GM21381 (cell line): Measurements from ENCODE around the gene ESYT1.
"Not testable (repeated sequence)": the region's sequence is repeated elsewhere in the genome, so short reads cannot be mapped to it uniquely, and the experiment has no call there.

Experiments used
- ATAC-seq: cut with Tn5 transposase; IDR thresholded peaks from one replicate; pipeline ENCODE4 v1.9.1; 2021; ENCODE audit warnings: mild to moderate bottlenecking, moderate library complexity; ENCODE audit not compliant: unreplicated experiment

Gene ESYT1

GRCh38 chr12:56155256-56155845 lies 27.3 kb downstream of the ESYT1 start:
- ATAC-seq, result no peak

- ATAC-seq, result not testable (repeated sequence)
These were observed 28.6 kb downstream of the ESYT1 start for GRCh38 chr12:56156464-56157200.

DNA sequence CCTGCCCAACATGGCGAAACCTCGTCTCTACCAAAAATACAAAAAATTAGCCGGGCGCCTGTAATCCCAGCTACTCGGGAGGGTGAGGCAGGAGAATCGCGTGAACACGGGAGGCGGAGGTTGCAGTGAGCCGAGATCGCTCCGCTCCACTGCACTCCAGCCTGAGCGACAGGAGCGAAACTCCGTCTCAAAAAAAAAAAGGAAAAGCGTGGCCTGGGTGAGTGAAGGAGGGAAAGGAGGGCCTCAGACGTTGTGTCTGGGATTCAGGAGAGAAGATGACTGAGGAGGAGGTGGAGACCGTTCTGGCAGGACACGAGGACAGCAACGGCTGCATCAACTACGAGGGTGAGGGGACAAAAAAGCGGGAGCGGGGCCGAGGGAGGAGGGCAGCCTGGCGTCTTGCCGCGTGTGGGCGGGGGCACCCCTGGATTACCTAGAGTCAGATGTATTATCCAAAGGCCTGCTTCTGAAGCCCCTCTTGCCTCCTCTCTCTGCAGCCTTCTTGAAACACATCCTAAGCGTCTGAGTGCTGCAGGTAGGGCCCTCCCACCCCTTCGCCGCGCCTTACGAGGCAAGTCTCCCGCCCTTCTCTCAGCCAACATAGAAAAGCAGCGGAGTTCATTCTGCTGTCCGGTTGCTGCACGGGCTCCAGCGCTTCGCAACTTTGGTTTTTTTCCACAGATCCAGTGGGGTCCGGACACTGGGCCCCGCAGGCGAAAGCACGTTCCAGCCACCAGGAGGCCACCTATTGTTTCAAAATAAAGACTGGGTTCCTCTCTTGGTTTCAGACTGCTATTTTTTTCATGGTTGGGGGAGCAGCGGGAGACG lies 29.3 kb downstream of the ESYT1 start:
- ATAC-seq, result peak; percentile 32

GRCh38 chr12:56158029-56158925 lies 30.2 kb downstream of the ESYT1 start, which contains the start of gene MYL6:
MYL6 (plus strand) TSS chr12:56158359; CDS start chr12:56158402, 43 bp downstream.
- ATAC-seq, result peak; percentile 72

GRCh38 chr12:56158926-56159461 lies 30.9 kb downstream of the ESYT1 start:
- ATAC-seq, result no peak

GRCh38 chr12:56159482-56160192 lies 31.6 kb downstream of the ESYT1 start:
- no peak for ATAC-seq

GRCh38 chr12:56160193-56160763 lies 32.2 kb downstream of the ESYT1 start:
- ATAC-seq, result no peak

DNA sequence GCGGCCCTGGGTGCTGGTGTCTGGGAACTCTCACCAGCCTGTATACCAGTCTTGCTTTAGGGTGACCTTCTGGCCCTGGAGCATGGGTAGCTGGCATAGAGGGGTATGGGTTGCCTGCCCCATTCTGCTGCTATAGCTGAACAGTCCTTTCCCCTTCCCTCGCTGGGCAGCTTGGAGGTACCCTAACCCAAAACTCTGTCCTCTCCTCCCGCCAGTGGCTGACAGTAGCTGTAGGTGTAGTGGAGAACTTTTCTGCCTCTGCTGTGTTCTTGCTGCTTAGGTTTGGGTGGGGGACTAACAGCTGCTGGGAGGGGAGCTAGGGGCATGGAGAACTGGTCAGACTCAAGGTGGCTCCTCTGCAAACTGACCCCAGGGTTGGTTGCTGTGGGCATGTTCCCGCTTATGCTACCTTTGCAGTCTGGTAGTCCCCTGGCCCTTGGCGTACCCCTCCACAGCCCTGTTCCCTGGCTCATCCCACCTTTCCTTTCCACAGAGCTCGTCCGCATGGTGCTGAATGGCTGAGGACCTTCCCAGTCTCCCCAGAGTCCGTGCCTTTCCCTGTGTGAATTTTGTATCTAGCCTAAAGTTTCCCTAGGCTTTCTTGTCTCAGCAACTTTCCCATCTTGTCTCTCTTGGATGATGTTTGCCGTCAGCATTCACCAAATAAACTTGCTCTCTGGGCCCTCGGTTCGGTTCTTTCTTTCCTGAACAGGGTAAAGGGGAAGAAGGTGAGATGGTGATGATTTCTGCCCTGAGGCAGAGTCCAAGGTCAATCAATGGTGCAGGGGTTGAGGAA lies 33.0 kb downstream of the ESYT1 start:
- ATAC-seq, result no peak

- no peak for ATAC-seq
These were observed 33.8 kb downstream of the ESYT1 start for GRCh38 chr12:56161690-56162351.

DNA sequence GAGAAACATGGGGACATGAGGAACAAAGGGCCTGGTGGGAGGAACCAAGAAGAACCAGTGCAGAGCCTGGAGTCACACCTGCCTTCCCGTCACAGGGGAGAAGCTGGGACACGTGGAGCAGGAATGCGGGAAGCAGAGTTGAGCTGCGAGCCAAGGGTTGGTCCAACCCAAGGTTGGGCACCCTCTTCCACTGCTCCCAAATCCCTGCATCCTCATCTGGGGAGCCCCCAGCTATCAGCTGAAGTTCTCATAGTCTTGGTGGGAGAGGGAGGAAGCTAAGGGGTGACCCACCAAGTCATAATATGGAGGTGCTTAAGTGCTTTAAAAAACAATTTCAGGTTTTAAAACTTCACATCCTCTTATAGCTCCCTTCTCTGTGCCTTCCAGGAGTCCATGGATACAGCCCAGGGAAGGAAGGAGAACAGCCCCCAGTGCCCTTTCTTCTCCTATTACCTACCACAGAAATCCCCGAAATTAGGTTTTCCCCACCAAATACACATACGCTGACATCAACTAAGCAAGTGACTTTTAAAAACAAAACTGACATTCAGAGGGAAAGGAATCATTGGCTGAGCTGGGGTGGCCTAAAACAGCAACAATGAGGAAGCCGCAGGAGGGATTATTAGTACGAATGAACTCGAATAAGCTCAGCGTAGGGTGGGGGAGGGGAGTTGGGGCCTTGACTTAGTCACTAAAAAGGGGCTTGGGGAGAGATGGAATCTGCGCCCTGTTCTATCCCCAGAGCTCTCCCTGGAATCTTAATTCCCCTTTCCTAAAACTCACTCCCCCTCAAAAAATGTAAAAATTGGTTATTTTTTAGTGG lies 34.6 kb downstream of the ESYT1 start:
- no peak for ATAC-seq

- ATAC-seq, result no peak
These were observed 35.7 kb downstream of the ESYT1 start for GRCh38 chr12:56163533-56164344.

DNA sequence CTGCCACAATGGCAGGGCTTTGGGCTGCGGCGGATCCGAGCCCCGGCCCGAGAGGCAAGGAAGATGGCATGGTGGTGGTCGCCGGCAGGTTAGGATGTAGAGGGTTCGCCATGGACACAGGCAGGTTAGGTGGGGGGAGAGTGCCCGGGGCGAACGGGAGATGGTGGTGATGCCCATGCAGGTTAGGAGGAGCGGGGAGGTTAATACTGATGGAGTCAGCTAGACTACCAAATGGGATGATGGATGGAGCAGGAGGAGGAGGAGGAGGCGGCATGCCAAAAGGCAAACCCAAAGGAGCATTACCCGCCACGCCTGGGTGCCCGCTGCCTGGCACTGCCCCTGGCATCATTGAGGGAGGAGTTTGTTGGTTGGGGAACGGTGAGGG lies 36.3 kb downstream of the ESYT1 start:
- ATAC-seq, result no peak

GRCh38 chr12:56165369-56165768 lies 37.3 kb downstream of the ESYT1 start:
- ATAC-seq, result no peak

- ATAC-seq, result no peak
These were observed 41.2 kb downstream of the ESYT1 start for GRCh38 chr12:56169229-56169759.

- no peak for ATAC-seq
These were observed 44.8 kb downstream of the ESYT1 start for GRCh38 chr12:56172839-56173238.

DNA sequence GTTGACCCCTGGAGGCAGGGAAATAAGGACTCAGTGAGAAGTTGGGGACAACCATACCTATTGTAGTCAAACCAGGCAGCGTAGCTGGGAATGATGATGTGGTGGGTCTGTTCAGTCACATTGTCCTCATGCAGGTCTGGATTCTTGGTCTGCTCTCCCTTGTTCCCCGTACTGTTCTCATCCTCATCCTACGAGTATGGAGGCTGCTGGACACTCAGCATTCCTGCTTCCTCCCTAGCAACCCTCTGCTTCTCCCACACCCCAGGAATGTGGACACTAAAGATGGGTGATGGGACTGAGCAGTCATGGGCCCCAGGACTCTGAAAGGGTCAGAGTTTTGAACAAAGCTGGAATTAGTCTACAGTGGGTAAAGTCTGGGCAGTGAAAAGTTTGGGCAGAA lies 50.3 kb downstream of the ESYT1 start:
- no peak for ATAC-seq
